Liver (tissue), 9 donors: ENCODE measurements around the gene KCNJ15. TPM values are rescaled to one million over a fixed set of nuclear protein-coding genes. Genes with fewer than 3 reads are reported as not detected.

ENCODE experiments used
- DNase-seq: peaks from one replicate; pipeline ENCODE4 v3.0.0-alpha.2; 2017; ENCODE audit warnings: low spot score
- H3K27ac ChIP-seq, 2 donors: one replicate each; pipeline ENCODE4 v1.7.0; 2013; ENCODE audit warnings: inconsistent platforms in 2 of 2, low read length in 2 of 2, control low read depth in 1 of 2, low read depth in 1 of 2, mild to moderate bottlenecking in 1 of 2
- H3K27me3 ChIP-seq, 4 donors: one replicate each; pipeline versions ENCODE4 v1.6.1 to v1.7.0; 2013; ENCODE audit warnings: low read length in 3 of 4, inconsistent platforms in 1 of 4, mild to moderate bottlenecking in 1 of 4, moderate library complexity in 1 of 4; ENCODE audit not compliant: control insufficient read depth in 4 of 4, insufficient read depth in 4 of 4
- H3K36me3 ChIP-seq, 4 donors: one replicate each; pipeline versions ENCODE4 v1.6.1 to v1.7.0; 2013; ENCODE audit warnings: low read length in 3 of 4, mild to moderate bottlenecking in 3 of 4, low read depth in 1 of 4, moderate library complexity in 1 of 4; ENCODE audit not compliant: control insufficient read depth in 4 of 4, insufficient read depth in 3 of 4
- H3K4me1 ChIP-seq, 4 donors: one replicate each; pipeline versions ENCODE4 v1.6.1 to v1.7.0; 2013; ENCODE audit warnings: low read length in 3 of 4, mild to moderate bottlenecking in 3 of 4, moderate library complexity in 1 of 4; ENCODE audit not compliant: control insufficient read depth in 4 of 4, insufficient read depth in 4 of 4
- H3K4me3 ChIP-seq, 3 donors: one replicate each; pipeline versions ENCODE4 v1.6.1 to v1.7.0; 2013; ENCODE audit warnings: low read length in 3 of 3, control low read depth in 1 of 3, low read depth in 1 of 3, mild to moderate bottlenecking in 1 of 3
- H3K9ac ChIP-seq, 2 donors: one replicate each; pipeline ENCODE4 v1.7.0; 2013; ENCODE audit warnings: low read length in 2 of 2, mild to moderate bottlenecking in 2 of 2, moderate library complexity in 2 of 2, control low read depth in 1 of 2, low read depth in 1 of 2
- H3K9me3 ChIP-seq, 4 donors: one replicate each; pipeline versions ENCODE4 v1.6.1 to v1.7.0; 2013; ENCODE audit warnings: low read length in 3 of 4; ENCODE audit not compliant: control insufficient read depth in 4 of 4
- ATF3 ChIP-seq: IDR thresholded peaks from 2 replicates; pipeline ENCODE4 v1.6.1; 2016; ENCODE audit warnings: antibody characterized with exemption
- EGR1 ChIP-seq, 2 donors: IDR thresholded peaks; 2 replicates each; pipeline ENCODE4 v1.6.1; 2016 to 2018; ENCODE audit warnings: antibody characterized with exemption in 2 of 2, low read depth in 2 of 2
- FOXA1 ChIP-seq: IDR thresholded peaks from 2 replicates; pipeline ENCODE4 v1.6.1; 2016; ENCODE audit warnings: antibody characterized with exemption
- FOXA2 ChIP-seq: IDR thresholded peaks from 2 replicates; pipeline ENCODE4 v1.6.1; 2016; ENCODE audit warnings: antibody characterized with exemption
- GABPA ChIP-seq, 2 donors: IDR thresholded peaks in 1 of 2; conservative IDR thresholded peaks in 1 of 2; 2 replicates each; pipeline ENCODE4 v1.6.1; 2016; ENCODE audit warnings: antibody characterized with exemption in 2 of 2, mild to moderate bottlenecking in 1 of 2, moderate library complexity in 1 of 2
- HNF4A ChIP-seq, 2 donors: conservative IDR thresholded peaks; 2 replicates each; pipeline ENCODE4 v1.6.1; 2016; ENCODE audit warnings: antibody characterized with exemption in 2 of 2, mild to moderate bottlenecking in 2 of 2
- HNF4G ChIP-seq: IDR thresholded peaks from 2 replicates; pipeline ENCODE4 v1.6.1; 2016; ENCODE audit warnings: antibody characterized with exemption
- JUND ChIP-seq, 2 donors: IDR thresholded peaks; 2 replicates each; pipeline ENCODE4 v1.6.1; 2016; ENCODE audit warnings: antibody characterized with exemption in 2 of 2
- MAX ChIP-seq: IDR thresholded peaks from 2 replicates; pipeline ENCODE4 v1.6.1; 2016; ENCODE audit warnings: antibody characterized with exemption
- NR2F2 ChIP-seq: IDR thresholded peaks from 2 replicates; pipeline ENCODE4 v1.6.1; 2016; ENCODE audit warnings: antibody characterized with exemption
- RAD21 ChIP-seq, 2 donors: IDR thresholded peaks; 2 replicates each; pipeline ENCODE4 v1.6.1; 2016; ENCODE audit warnings: antibody characterized with exemption in 2 of 2, mild to moderate bottlenecking in 2 of 2
- RXRA ChIP-seq, 2 donors: IDR thresholded peaks; 2 replicates each; pipeline ENCODE4 v1.6.1; 2017 to 2018; ENCODE audit warnings: antibody characterized with exemption in 2 of 2, mild to moderate bottlenecking in 1 of 2
- SP1 ChIP-seq: IDR thresholded peaks from 2 replicates; pipeline ENCODE4 v1.6.1; 2018; ENCODE audit warnings: antibody characterized with exemption, mild to moderate bottlenecking
- TAF1 ChIP-seq: conservative IDR thresholded peaks from 2 replicates; pipeline ENCODE4 v1.6.1; 2016; ENCODE audit warnings: antibody characterized with exemption, mild to moderate bottlenecking
- YY1 ChIP-seq: IDR thresholded peaks from 2 replicates; pipeline ENCODE4 v1.6.1; 2016; ENCODE audit warnings: antibody characterized with exemption, mild to moderate bottlenecking
- ZBTB33 ChIP-seq: IDR thresholded peaks from 2 replicates; pipeline ENCODE4 v1.6.1; 2016; ENCODE audit warnings: antibody characterized with exemption
- WGBS: extraction: QIAGEN DNeasy Blood & Tissue Kit; methylation state at CpG from one replicate; pipeline ENCODE4 v1.1.7; 2013; 5-methylcytosine and 5-hydroxymethylcytosine counted together
- polyA plus RNA-seq, 2 donors: library from polyadenylated mRNA; stranded (reverse) in 1 of 2; unstranded in 1 of 2; fragments of 200-250 nt in 1 of 2; fragments of >200 nt in 1 of 2; fragmentation: Nextera tagmentation in 1 of 2; extraction: Ambion mirVana in 1 of 2; gene quantifications; one replicate each; pipeline versions ENCODE4 v1.2.1 to v1.2.3, GENCODE V29; 2013 to 2015
- total RNA-seq, 2 donors: library from RNA; depleted of rRNA; stranded (reverse); fragments of >200 nt; gene quantifications; one replicate each; pipeline ENCODE4 v1.2.3, GENCODE V29; 2014
- donor health status: healthy.
- donor health status: healthy.
- donor health status: healthy.
- donor health status: healthy.
- donor health status: healthy.

The KCNJ15 gene
- total and polyA plus RNA-seq, 4 donors = 0.61 to 4.8 (median 2.2) TPM

- 94% methylated on average over 8 of the region's 8 CpGs for WGBS
- Histone ChIP-seq H3K4me3 (no peak overlapping the region), H3K9me3 (no peaks in the 10 kb centered on the region), H3K4me1 (peaks cover under 1 to 16% (median 3%) of the 10 kb centered on the region in 4 donors), H3K27me3 (no peaks in the 10 kb centered on the region), H3K27ac (no peak overlapping the region), H3K36me3 (no peaks in the 10 kb centered on the region), H3K9ac (no peak overlapping the region)
- no peak for DNase-seq
- TF ChIP-seq JUND (IDR thresholded peaks at IDR 0.05) = no peak
- no peak for TF ChIP-seq SP1
- TF ChIP-seq RXRA (IDR thresholded peaks at IDR 0.05) = no peak
- no peak for TF ChIP-seq YY1
- no peak for TF ChIP-seq EGR1 (IDR thresholded peaks at IDR 0.05; ENCODE audit: low read depth in 2 of 2)
- no peak for TF ChIP-seq ATF3
- no peak for TF ChIP-seq NR2F2
- TF ChIP-seq GABPA (IDR thresholded peaks at IDR 0.05 in 1 of 2, conservative IDR thresholded peaks at IDR 0.05 in 1 of 2) = no peak
- TF ChIP-seq ZBTB33 = no peak
- no peak for TF ChIP-seq HNF4G
- TF ChIP-seq FOXA2 = no peak
- no peak for TF ChIP-seq TAF1
- TF ChIP-seq HNF4A (conservative IDR thresholded peaks at IDR 0.05) = no peak
- TF ChIP-seq FOXA1 = no peak
- no peak for TF ChIP-seq MAX
- no peak for TF ChIP-seq RAD21 (IDR thresholded peaks at IDR 0.05)
Measured at GRCh38 chr21:38263493-38263892, 6.7 kb downstream of the KCNJ15 start.

- Histone ChIP-seq H3K27ac (no peak overlapping the region), H3K9me3 (no peaks in the 10 kb centered on the region), H3K36me3 (no peaks in the 10 kb centered on the region), H3K4me3 (no peak overlapping the region), H3K9ac (no peak overlapping the region), H3K27me3 (no peaks in the 10 kb centered on the region), H3K4me1 (peaks cover 2 to 18% (median 7%) of the 10 kb centered on the region in 4 donors)
- WGBS = 85% methylated on average over 3 of the region's 3 CpGs
- DNase-seq = no peak
- TF ChIP-seq RAD21 (IDR thresholded peaks at IDR 0.05) (no peak), FOXA1 (no peak), ZBTB33 (no peak), GABPA (IDR thresholded peaks at IDR 0.05 in 1 of 2, conservative IDR thresholded peaks at IDR 0.05 in 1 of 2) (no peak), TAF1 (no peak), NR2F2 (no peak), MAX (no peak), JUND (IDR thresholded peaks at IDR 0.05) (no peak), EGR1 (IDR thresholded peaks at IDR 0.05; ENCODE audit: low read depth in 2 of 2) (no peak), YY1 (no peak)
Measured at GRCh38 chr21:38264571-38264970, 7.8 kb downstream of the KCNJ15 start.
